ENCODE data around the gene PLEKHJ1.

PLEKHJ1 gene

GRCh38 chr19:2235381-2236063, 607 bp downstream of the PLEKHJ1 start:
- DNase-seq (ENCODE audit: low read depth in 2 of 2) = no peak

DNA sequence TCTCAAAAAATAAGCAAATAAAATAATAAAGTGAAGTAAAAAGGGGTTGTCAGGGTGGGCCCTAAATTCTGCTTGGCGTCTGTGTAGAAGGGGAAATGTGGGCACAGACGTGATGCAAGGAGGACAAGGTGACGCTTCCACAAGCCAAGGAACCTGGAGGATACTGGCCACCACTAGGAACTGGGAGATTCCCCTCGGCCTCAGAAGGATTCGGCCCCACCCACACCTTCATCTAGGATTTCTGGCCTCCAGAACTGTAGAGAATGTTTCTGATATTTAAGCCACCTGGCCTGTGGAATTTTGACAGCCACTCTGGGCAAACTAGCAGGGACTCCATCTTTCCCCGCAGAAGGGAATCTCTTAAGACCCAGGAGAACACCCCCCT, 1.1 kb downstream of the PLEKHJ1 start:
- no peak for DNase-seq (ENCODE audit: low read depth in 2 of 2)

DNA sequence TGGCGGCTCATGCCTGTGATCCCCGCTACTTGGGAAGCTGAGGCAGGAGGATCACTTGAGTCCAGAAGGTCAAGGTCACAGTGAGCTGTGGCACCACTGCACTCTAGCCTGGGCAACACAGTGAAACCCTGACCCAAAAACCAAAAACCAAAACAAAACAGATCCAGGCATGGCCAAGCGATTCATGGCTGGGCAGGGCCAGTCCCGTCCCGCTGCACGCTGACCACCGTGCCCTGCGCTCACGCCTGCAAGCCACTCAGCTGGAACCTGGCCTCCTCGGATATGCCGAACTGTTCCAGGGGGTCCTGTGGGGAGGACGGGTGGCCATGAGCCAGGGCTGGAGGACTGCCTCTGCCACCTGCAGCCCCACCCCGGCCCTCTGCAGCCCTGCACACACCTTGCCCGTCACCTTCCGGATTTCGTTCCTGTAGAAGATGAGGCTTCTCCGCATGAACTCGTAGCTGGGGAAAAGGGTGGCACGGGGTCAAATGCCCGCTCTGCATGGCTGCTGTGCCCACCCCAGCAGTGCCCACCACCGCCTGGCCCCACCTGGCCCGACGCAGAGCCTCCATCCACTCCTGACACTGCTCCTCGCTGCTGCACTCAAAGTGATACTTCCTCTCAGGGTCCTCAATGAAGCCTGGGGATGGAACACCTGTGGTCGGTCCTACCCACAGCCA, 2.4 kb downstream of the PLEKHJ1 start:
- DNase-seq (ENCODE audit: low read depth in 2 of 2) = no peak

DNA sequence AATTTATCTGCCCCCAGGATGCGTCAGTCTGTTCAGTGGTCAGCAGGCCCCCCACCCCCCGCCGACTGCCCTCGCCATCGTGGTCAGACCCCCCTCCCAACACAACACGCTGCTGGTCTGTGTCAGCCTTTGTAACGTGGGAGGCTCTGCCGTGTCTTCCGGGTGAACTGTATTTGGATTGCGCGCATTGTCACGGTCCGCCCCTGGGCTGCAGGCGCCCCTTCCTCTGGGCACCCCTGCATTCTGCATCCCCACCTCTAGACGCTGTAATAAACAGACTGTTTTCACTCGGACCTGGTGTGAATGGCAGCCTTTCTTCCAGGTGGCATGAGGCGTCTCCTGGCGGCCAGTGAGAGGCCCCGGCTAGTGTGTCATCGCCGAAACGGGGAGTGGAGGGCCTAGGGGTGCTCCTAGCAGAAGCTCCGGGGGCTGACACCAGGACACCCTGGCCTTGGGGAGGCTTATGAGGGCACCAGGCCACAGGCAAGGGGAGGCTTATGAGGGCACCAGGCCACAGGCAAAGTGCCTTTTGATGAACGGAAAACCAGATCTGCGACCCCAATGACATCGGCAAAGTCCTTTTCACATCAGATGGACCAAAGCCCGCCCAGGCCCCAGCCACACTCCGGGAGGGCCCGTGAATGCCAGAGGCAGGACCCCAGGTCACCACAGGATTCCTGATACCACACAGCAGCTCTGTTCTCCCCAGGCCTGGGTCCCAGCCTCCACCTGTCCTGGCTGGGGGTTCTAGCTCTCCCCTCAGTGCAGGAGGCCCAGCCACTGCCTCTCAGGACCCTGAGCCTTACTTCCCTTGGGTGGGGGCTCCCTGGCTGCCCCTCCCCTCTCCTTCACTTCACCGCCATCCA, 3.6 kb downstream of the PLEKHJ1 start:
- DNase-seq (ENCODE audit: low read depth in 2 of 2) = no peak

DNA sequence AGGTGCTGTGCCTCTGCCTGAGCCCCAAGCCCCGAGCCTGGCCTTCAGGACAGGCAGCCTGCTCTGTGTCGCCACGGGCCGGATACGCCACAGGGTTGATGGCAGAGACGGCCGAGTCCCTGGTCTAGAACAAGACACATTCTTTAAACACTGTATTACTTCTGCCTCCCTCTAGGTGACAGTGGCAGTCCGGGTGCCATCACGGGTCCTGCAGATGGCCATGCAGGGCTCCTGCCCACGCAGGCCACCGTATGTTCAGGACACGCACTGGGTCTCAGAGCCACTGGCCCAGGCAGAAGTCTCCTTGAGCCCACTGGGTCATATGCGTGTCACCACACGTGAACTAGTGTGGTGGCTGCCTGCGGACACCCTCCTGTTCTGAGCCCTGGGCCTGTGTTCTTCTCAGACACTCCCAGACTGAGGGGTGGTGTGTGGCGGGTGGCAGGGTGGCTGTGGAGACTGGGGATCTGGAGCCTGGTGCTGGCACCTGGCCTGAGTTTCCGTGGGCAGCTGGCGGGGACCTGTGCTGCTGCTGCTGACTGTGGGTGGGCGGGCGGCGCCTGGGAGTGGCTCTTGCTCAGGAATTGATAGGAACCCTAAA, 4.4 kb downstream of the PLEKHJ1 start:
- DNase-seq (ENCODE audit: low read depth in 2 of 2) = no peak

DNA sequence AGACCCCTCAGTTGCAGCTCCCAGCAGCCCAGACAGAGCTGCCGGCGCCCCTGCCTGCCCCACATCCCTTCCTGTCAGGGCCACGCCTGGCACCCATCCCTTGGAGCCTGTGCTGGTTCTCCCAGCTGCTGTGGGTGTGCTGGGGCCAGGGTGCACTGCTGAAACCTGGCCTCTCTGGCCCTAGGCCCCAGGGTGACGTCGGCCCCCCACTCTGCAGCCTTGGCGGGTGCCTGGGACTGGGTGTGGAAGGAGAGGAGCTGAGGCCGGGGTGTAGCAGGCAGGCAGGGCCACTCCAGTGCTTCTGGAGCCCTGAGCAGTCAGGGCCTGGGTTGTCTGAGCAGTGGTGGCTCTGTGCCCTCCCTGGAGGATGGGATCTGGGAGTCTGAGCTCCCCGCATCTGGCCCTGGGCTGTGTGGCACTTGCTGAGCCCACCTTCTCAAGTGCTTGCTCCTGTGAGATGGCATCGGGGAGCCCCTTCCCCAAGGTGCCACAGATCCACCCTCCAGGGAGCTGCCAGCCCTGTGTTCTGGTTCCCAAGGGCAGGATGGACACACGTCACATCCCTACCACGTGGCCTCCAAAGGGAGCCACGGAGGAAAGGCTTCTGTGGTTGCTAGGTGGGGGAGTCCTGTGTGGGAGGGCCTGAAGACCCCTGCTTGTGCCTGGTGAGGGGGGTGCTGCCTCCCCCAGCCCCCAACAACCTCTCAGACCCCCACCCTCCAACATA, 5.2 kb downstream of the PLEKHJ1 start:
- no peak for DNase-seq (ENCODE audit: low read depth in 2 of 2)

- no peak for DNase-seq (ENCODE audit: low read depth in 2 of 2)
These were observed 6.0 kb downstream of the PLEKHJ1 start for GRCh38 chr19:2230033-2230531.

DNA sequence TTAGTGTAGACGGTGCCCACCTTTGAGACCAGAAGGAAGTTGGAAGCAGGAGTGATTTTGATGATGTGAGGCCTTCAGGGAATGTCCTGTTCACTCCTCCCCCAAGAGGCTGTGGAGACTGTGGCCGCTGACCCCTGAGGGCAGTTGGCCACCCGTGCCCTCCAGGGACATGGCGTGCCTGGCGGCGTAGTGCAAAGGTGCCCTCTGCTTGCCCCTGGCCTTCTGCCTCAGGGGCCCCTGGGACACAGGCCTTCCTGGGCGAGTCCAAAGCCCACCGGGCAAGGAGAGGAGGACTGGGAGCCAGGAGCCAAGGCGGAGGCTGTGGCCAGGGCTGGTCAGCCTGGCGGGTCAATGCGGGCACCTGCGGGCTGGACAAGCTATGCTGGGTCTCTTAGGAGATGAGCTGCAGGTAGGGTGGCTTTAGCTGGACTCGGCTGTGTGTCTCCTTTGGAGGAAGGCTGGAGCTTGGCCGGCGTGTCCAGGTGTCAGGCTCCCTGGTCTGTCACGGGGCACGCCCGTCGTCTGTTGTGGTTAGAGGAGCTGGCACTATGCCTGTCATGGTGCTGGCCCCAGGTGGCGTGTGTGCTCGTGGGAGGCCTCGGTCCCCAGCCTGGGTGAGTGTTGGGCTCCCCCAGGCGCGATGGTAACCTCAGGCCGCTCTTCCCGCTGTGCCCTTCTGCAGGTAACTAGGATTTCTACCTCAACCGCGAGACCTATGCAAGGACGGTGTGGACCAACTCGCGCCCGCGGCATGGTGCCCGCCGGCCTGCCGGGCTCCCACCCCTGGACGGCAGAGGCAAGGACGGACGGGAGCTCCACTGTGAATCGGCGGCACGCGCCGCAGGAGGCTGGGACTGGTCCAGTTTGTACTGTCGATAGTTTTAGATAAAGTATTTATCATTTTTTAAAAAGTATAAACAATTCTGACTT, 6.8 kb downstream of the PLEKHJ1 start:
- DNase-seq (ENCODE audit: low read depth in 2 of 2) = no peak

DNA sequence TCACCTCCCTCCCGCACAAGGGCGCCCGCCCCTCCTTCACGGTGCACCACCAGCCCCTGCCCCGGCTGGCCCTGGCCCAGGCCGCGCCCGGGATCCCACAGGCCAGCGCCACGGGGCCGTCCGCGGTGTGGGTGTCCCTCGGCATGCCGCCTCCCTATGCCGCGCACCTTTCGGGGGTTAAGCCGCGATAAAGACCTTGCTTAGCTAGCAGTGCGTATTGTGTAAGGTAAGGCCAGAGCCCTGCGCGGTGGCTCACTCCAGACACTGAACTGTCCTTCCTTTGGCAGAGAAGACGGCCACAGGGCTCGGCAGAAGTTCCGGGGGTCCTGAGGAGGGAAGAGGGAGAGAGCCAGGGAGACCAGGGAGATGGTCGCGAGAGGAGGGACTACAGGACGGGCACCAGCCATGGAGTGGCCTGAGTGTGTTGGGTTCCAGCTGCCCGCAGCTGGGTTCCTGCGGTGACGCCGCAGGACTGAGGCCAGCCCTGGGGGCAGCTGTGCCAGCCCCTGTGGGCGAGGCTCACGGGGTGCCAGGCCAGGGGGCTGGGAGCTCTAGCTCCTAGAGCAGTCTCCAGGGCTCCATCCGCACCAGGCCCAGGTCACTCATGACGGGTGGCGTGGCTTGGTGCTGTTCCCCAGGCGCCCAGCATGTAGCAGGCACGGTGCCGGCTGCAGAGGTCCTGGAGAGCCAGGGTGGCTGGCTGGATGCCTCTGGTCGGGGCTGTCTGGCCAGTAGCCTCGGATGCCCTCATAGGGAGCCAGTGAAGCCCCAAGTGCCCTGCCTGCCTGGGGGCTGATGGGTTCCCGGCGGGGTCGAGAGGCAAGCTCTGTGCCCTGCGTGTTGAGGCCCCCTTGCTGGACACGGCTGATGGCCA, 7.7 kb downstream of the PLEKHJ1 start:
- no peak for DNase-seq (ENCODE audit: low read depth in 2 of 2)

DNA sequence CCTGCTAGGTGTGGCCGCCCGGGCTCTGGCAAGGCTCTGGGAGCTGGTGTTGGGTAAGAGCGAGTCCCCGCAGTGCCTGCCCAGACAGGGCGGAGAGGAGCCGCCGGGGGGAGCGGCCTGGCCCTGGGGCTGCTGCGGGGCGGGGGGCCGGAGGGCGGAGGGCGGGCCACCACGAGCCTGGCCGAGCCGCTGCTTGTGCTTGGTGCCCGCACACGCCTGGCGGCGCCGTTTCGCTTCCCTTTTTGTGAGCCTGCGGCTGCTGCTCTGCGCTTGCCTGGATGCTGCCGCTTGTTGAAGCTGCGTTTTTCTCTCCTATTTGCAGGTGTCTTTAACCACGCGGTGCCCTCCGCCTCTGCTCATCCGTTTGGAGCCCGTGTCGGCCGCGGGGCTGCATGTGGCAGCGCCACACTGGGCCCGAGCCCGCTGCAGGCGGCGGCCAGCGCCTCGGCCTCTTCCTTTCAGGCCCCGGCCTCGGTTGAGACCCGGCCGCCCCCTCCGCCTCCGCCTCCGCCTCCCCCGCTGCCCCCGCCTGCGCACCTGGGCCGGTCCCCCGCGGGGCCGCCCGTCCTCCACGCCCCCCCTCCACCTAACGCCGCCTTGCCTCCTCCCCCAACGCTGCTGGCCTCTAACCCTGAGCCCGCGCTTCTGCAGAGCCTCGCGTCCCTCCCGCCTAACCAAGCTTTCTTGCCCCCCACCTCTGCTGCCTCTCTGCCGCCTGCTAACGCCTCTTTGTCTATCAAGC, 8.5 kb downstream of the PLEKHJ1 start:
- no peak for DNase-seq (ENCODE audit: low read depth in 2 of 2)

GRCh38 chr19:2226840-2227360, 9.2 kb downstream of the PLEKHJ1 start:
- no peak for DNase-seq (ENCODE audit: low read depth in 2 of 2)

GRCh38 chr19:2226051-2226839, 9.9 kb downstream of the PLEKHJ1 start:
- no peak for DNase-seq (ENCODE audit: low read depth in 2 of 2)

DNA sequence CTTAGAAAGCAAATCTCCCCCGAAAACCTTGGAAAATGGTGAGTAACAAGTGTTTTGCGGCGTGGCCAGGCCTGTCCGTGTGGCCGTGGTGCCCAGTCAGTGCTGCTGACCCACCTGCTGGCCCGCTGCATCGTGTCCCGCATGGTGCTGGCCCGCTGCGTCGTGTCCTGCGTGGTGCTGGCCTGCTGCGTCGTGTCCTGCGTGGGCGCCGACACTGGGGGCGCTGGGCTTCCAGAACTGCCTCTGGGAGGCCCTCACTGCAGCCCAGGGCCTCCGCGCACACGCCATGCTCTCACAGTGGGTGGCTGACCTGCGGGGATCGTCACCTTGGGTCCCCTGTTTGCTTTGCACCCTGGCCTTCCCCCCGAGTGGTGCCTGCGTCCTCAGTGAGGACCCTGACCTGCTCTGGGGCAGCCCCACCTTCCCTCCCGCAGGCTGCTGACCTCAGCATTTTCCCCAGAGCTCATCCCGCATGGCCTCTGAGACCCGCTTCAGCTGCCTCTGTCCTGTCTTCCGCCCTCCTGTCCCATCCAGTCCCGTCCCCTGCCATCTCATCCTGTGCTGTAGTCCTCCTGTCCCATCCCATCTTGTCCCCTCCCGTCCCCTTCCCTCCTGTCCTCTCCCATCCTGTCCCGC, 10.6 kb downstream of the PLEKHJ1 start:
- no peak for DNase-seq (ENCODE audit: low read depth in 2 of 2)

DNA sequence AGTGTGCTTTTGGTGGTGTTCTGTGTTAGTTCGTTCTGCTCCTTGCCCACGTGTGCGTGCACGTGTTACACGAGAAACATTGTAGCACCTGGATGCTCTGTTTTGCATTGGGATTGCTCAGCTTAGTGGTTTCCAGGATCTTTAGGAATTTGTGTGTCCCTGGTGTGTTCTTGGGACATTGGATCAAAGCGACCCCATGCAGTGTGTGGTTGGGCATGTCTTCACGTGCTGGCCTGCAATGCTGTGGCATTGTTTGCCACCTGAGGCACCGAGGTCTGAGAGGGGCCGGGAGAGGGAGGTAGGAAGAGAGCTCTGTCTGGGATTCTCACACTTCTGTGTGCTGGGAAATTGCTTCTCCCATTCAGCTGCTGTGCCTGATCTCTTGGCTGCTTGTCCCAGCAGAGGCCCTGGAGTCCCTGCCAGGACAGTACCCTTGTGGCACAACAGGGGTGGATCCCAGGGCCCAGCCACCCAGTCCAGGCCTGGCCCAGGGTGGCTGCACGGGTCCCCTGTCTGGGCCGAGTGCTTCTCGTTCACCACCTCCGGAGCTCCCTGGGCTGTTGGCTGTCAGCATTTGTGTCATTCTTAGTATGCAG, 11.3 kb downstream of the PLEKHJ1 start:
- no peak for DNase-seq (ENCODE audit: low read depth in 2 of 2)

GRCh38 chr19:2223959-2224358, 12.2 kb downstream of the PLEKHJ1 start:
- DNase-seq (ENCODE audit: low read depth in 2 of 2) = no peak

- DNase-seq (ENCODE audit: low read depth in 2 of 2) = no peak
These were observed 12.7 kb downstream of the PLEKHJ1 start for GRCh38 chr19:2223391-2223790.

- no peak for DNase-seq (ENCODE audit: low read depth in 2 of 2)
These were observed 14.2 kb downstream of the PLEKHJ1 start for GRCh38 chr19:2221918-2222317.

Data from stimulated activated CD4-positive, alpha-beta T cell treated with anti-CD3 and anti-CD28 coated beads, Interleukin-15, amount 100 ng/mL, for 48 hours (primary cell).